ENCODE data around the gene LGALS3BP. TPM values are rescaled to one million over a fixed set of nuclear protein-coding genes. Genes with fewer than 3 reads are reported as not detected.

The LGALS3BP gene
- total RNA-seq, 1 donor from 2014 or later, result 338 TPM

- no peak for TF ChIP-seq CTCF (conservative IDR thresholded peaks at IDR 0.05; ENCODE audit: low read depth, low read length)
- H3K4me3 ChIP-seq (ENCODE audit: low read depth, low read length), result no peak overlapping the region
- peak; percentile 48 for DNase-seq (ENCODE audit: low read depth)
These were observed 45.7 kb downstream of the LGALS3BP start for GRCh38 chr17:78933959-78934568.

- no peak overlapping the region for H3K4me3 ChIP-seq (ENCODE audit: low read depth, low read length)
- no peak for TF ChIP-seq CTCF (conservative IDR thresholded peaks at IDR 0.05; ENCODE audit: low read depth, low read length)
- DNase-seq (ENCODE audit: low read depth), result peak; percentile 84
These were observed 46.4 kb downstream of the LGALS3BP start for GRCh38 chr17:78933025-78933958.

GRCh38 chr17:78929908-78930775, 49.6 kb downstream of the LGALS3BP start:
- no peak for TF ChIP-seq CTCF (conservative IDR thresholded peaks at IDR 0.05; ENCODE audit: low read depth, low read length)
- DNase-seq (ENCODE audit: low read depth), result no peak
- H3K4me3 ChIP-seq (ENCODE audit: low read depth, low read length), result no peak overlapping the region

GRCh38 chr17:78925662-78926555, 53.8 kb downstream of the LGALS3BP start:
- no peak for DNase-seq (ENCODE audit: low read depth)

GRCh38 chr17:78925234-78925633, 54.5 kb downstream of the LGALS3BP start, which contains the start of gene TIMP2:
Gene TIMP2, minus strand, starts transcription at chr17:78925387. Its CDS starts 299 bp downstream, at chr17:78925088.
- TF ChIP-seq CTCF (conservative IDR thresholded peaks at IDR 0.05; ENCODE audit: low read depth, low read length), result peak; percentile 12
- H3K4me3 ChIP-seq (ENCODE audit: low read depth, low read length), result peak within 1 kb of the TSS; percentile 63
- DNase-seq (ENCODE audit: low read depth), result no peak

More at GRCh38 chr17:78925662-78926555, 53.8 kb downstream of the LGALS3BP start:
- TF ChIP-seq CTCF (conservative IDR thresholded peaks at IDR 0.05; ENCODE audit: low read depth, low read length), result no peak
- peak overlapping the region; percentile 63 for H3K4me3 ChIP-seq (ENCODE audit: low read depth, low read length)
